CD14-positive monocyte (primary cell): ENCODE measurements around the gene RBM22. TPM values are rescaled to one million over a fixed set of nuclear protein-coding genes. Genes with fewer than 3 reads are reported as not detected.
A peak's percentile ranks its signal among the peaks of the same experiment; 100 is the strongest.

Experiments
- DNase-seq, 3 donors: peaks; one replicate each; pipeline ENCODE4 v3.0.0-alpha.2; 2011 to 2022
- H2AFZ ChIP-seq: 2 replicates; pipeline ENCODE4 v1.6.0; 2012; ENCODE audit warnings: mild to moderate bottlenecking, low read depth, low read length, inconsistent platforms; ENCODE audit not compliant: insufficient read depth, poor library complexity, severe bottlenecking
- H3K27ac ChIP-seq, 2 donors: 1 replicate in 1 of 2; 2 replicates in 1 of 2; pipeline ENCODE4 v1.5.1; 2012 to 2013; ENCODE audit warnings: low read length in 2 of 2, control low read depth in 1 of 2, inconsistent platforms in 1 of 2, low read depth in 1 of 2, mild to moderate bottlenecking in 1 of 2
- H3K27me3 ChIP-seq, 2 donors: one replicate each; pipeline versions ENCODE4 v1.6.0 to v1.6.1; 2011 to 2013; ENCODE audit warnings: low read length in 2 of 2; ENCODE audit not compliant: control insufficient read depth in 2 of 2, insufficient read depth in 2 of 2
- H3K36me3 ChIP-seq, 2 donors: replicated peaks in 1 of 2; 1 replicate in 1 of 2; 2 replicates in 1 of 2; pipeline versions ENCODE4 v1.5.1 to v1.6.1; 2012 to 2013; ENCODE audit warnings: low read length in 2 of 2, control low read depth in 1 of 2, inconsistent platforms in 1 of 2, mild to moderate bottlenecking in 1 of 2; ENCODE audit not compliant: insufficient read depth in 2 of 2, control insufficient read depth in 1 of 2
- H3K4me1 ChIP-seq, 2 donors: 1 replicate in 1 of 2; 2 replicates in 1 of 2; pipeline versions ENCODE4 v1.5.1 to v1.6.1; 2012 to 2013; ENCODE audit warnings: low read length in 2 of 2, control low read depth in 1 of 2, inconsistent platforms in 1 of 2, mild to moderate bottlenecking in 1 of 2, moderate library complexity in 1 of 2; ENCODE audit not compliant: insufficient read depth in 2 of 2, control insufficient read depth in 1 of 2
- H3K4me2 ChIP-seq: replicated peaks from 2 replicates; pipeline ENCODE3; 2012; ENCODE audit warnings: low read length, moderate library complexity, mild to moderate bottlenecking; ENCODE audit not compliant: poor library complexity, severe bottlenecking; ENCODE audit errors: extremely low read depth
- H3K4me3 ChIP-seq, 3 experiments: fragments of 200-600 bp in 1 of 3; sonication (generic) in 1 of 3; replicated peaks in 1 of 3; 1 replicate in 2 of 3; 2 replicates in 1 of 3; pipeline ENCODE4 v1.5.1; 2011 to 2013; ENCODE audit warnings: low read length in 3 of 3, mild to moderate bottlenecking in 3 of 3, control low read depth in 2 of 3, low read depth in 2 of 3, inconsistent platforms in 1 of 3, moderate library complexity in 1 of 3
- H3K79me2 ChIP-seq: 2 replicates; pipeline ENCODE4 v1.6.0; 2012; ENCODE audit warnings: mild to moderate bottlenecking, control low read depth, inconsistent platforms, low read length, moderate library complexity; ENCODE audit not compliant: insufficient read depth
- H3K9ac ChIP-seq: 2 replicates; pipeline ENCODE4 v1.6.0; 2017; ENCODE audit warnings: low read length, mild to moderate bottlenecking; ENCODE audit not compliant: insufficient read depth, poor library complexity, severe bottlenecking
- H3K9me3 ChIP-seq, 2 donors: replicated peaks in 1 of 2; 1 replicate in 1 of 2; 2 replicates in 1 of 2; pipeline versions ENCODE4 v1.5.1 to v1.6.1; 2012 to 2013; ENCODE audit warnings: low read length in 2 of 2, control low read depth in 1 of 2; ENCODE audit not compliant: control insufficient read depth in 1 of 2, insufficient read depth in 1 of 2
- H4K20me1 ChIP-seq: 2 replicates; pipeline ENCODE4 v1.6.0; 2012; ENCODE audit warnings: mild to moderate bottlenecking, low read length, control low read depth, moderate library complexity; ENCODE audit not compliant: insufficient read depth
- H3K27ac Mint-ChIP-seq, 7 donors: one replicate each; pipeline ENCODE4 v1.8.0; 2020; ENCODE audit warnings: mild to moderate bottlenecking in 7 of 7, mixed read lengths in 7 of 7, moderate library complexity in 6 of 7, inconsistent platforms in 2 of 7
- H3K27me3 Mint-ChIP-seq, 3 donors: one replicate each; pipeline ENCODE4 v1.8.0; 2021 to 2022; ENCODE audit warnings: low read depth in 3 of 3, mild to moderate bottlenecking in 3 of 3, mixed read lengths in 3 of 3, moderate library complexity in 3 of 3, inconsistent platforms in 1 of 3
- H3K36me3 Mint-ChIP-seq, 2 donors: one replicate each; pipeline ENCODE4 v1.8.0; 2020; ENCODE audit warnings: mixed read lengths in 2 of 2, inconsistent platforms in 1 of 2, mild to moderate bottlenecking in 1 of 2
- H3K4me1 Mint-ChIP-seq: one replicate; pipeline ENCODE4 v1.8.0; 2020; ENCODE audit warnings: mild to moderate bottlenecking, mixed read lengths
- H3K4me3 Mint-ChIP-seq, 2 donors: one replicate each; pipeline ENCODE4 v1.8.0; 2020; ENCODE audit warnings: mild to moderate bottlenecking in 2 of 2, mixed read lengths in 2 of 2, moderate library complexity in 1 of 2
- H3K9me3 Mint-ChIP-seq, 7 donors: one replicate each; pipeline ENCODE4 v1.8.0; 2020 to 2022; ENCODE audit warnings: mixed read lengths in 7 of 7, mild to moderate bottlenecking in 6 of 7, moderate library complexity in 6 of 7, inconsistent platforms in 2 of 7
- WGBS: methylation state at CpG from one replicate; pipeline ENCODE4 v1.1.5; 2013; ENCODE audit warnings: missing lambda C conversion rate; ENCODE audit not compliant: insufficient coverage; 5-methylcytosine and 5-hydroxymethylcytosine counted together
- intact Hi-C, 2 donors: fragments of 100-400 bp; cut with micrococcal nuclease; formaldehyde crosslinking; loops; one replicate each; pipeline versions ENCODE4 v1.15.0 to v1.15.1; 2023
- polyA plus RNA-seq, 3 donors: library from polyadenylated mRNA; depleted of rRNA in 1 of 3; unstranded in 2 of 3; stranded (reverse) in 1 of 3; fragments of 300-500 nt in 2 of 3; fragments of >200 nt in 1 of 3; fragmentation: Illumina TruSeq in 2 of 3; gene quantifications; 1 replicate in 2 of 3; 2 replicates in 1 of 3; pipeline ENCODE4 v1.2.3, GENCODE V29; 2012 to 2021
- TF ChIP-seq, protein P1 (sequence below): fragments of 200-600 bp; IDR thresholded peaks from one replicate; pipeline ENCODE4 v1.8.0; 2022; ENCODE audit warnings: antibody characterized with exemption, mild to moderate bottlenecking

Gene RBM22
- polyA plus RNA-seq, 3 donors = 37.9 to 68.4 (median 47.4) TPM

DNA sequence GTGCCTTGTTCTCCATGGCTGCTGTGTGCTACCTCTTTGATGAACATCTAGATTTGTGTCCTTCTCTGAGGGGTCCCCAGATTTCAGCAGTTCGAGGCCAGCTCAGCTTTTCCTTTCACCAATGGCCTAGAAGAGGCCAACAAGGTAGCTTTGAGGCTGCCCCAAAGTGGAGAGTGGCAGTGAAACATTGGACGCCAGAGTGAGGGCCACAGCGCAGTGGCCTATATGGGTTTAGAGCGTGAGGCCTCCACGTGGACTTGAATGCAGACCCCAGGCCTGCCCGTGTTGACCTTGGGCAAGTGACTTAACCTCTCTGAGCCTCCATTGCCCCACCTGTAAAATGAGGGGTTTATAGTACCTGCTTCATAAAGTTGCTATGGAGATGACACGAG is 28.0 kb downstream of the RBM22 start:
- Histone ChIP-seq H3K79me2 (no peaks in the 10 kb centered on the region), H3K4me3 (peak overlapping the region in 1 of 3 experiments; percentile 80), H3K9me3 (no peaks in the 10 kb centered on the region), H3K27me3 (peaks cover 7 to 16% of the 10 kb centered on the region in 2 donors), H3K27ac (no peak overlapping the region), H4K20me1 (no peaks in the 10 kb centered on the region), H2AFZ (peak overlapping the region; percentile 88), H3K4me2 (peak overlapping the region; percentile 88), H3K9ac (peak overlapping the region; percentile 37), H3K4me1 (peaks cover 33 to 36% of the 10 kb centered on the region in 2 donors), H3K36me3 (no peaks in the 10 kb centered on the region)
- Mint-ChIP-seq H3K27ac (peak overlapping the region in 1 of 7 donors; percentile 15), H3K4me1 (peaks cover 44% of the 10 kb centered on the region), H3K4me3 (peak overlapping the region; percentile 84 to 92), H3K9me3 (peaks cover 0 to 3% (median 0%) of the 10 kb centered on the region in 7 donors), H3K27me3 (peaks cover 15 to 22% (median 18%) of the 10 kb centered on the region in 3 donors), H3K36me3 (peaks cover 0 to 6% of the 10 kb centered on the region in 2 donors)
- no peak for DNase-seq
- TF ChIP-seq, protein P1, sequence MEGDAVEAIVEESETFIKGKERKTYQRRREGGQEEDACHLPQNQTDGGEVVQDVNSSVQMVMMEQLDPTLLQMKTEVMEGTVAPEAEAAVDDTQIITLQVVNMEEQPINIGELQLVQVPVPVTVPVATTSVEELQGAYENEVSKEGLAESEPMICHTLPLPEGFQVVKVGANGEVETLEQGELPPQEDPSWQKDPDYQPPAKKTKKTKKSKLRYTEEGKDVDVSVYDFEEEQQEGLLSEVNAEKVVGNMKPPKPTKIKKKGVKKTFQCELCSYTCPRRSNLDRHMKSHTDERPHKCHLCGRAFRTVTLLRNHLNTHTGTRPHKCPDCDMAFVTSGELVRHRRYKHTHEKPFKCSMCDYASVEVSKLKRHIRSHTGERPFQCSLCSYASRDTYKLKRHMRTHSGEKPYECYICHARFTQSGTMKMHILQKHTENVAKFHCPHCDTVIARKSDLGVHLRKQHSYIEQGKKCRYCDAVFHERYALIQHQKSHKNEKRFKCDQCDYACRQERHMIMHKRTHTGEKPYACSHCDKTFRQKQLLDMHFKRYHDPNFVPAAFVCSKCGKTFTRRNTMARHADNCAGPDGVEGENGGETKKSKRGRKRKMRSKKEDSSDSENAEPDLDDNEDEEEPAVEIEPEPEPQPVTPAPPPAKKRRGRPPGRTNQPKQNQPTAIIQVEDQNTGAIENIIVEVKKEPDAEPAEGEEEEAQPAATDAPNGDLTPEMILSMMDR = no peak
- intact Hi-C loops = no loop called here
- 30% methylated on average over 2 of the region's 7 CpGs for WGBS

DNA sequence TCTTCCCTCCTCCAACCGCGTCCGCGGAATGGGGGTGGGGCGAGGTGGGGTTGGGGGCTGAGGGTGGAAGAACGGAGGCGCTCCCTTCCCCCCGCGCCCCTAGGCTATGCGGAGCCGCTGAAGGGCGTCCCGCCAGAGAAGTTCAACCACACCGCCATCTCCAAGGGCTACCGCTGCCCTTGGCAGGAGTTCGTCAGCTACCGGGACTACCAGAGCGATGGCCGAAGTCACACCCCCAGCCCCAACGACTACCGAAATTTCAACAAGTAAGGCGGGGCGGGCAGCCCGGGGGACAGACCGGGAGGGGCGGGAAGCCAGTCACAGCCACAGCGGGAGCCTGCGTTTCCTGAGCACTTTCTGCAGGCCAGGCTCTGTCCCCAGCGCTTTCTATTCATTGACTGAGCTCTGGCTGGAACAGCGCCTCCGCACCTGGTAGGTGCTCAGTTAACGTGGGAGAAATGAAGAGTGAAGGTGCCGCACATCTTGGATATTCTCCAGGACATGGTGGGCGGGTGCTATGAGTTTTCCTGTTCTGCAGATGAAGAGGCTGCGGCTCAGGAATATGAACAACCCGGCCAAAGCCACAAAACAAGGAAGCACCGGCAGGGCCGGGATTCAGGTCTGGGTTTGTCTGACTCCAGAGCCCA is 28.5 kb downstream of the RBM22 start:
- Mint-ChIP-seq H3K4me1 (peaks cover 44% of the 10 kb centered on the region), H3K9me3 (peaks cover 0 to 3% (median 0%) of the 10 kb centered on the region in 7 donors), H3K27ac (peak overlapping the region in 1 of 7 donors; percentile 15), H3K36me3 (peaks cover 0 to 6% of the 10 kb centered on the region in 2 donors), H3K4me3 (peak overlapping the region; percentile 84 to 92), H3K27me3 (peaks cover 14 to 22% (median 18%) of the 10 kb centered on the region in 3 donors)
- H3K27ac ChIP-seq = no peak overlapping the region
- peaks cover 7 to 16% of the 10 kb centered on the region in 2 donors for H3K27me3 ChIP-seq
- peak; percentile 20 to 33 (median 29) for DNase-seq
- 0% methylated on average over 27 of the region's 38 CpGs for WGBS
- H3K4me2 ChIP-seq = peak overlapping the region; percentile 88
- no peaks in the 10 kb centered on the region for H3K79me2 ChIP-seq
- intact Hi-C loops = no loop called here
- peak overlapping the region; percentile 26 to 80 (median 47) for H3K4me3 ChIP-seq
- peak overlapping the region; percentile 88 for H2AFZ ChIP-seq
- TF ChIP-seq, protein P1 = no peak
- no peaks in the 10 kb centered on the region for H4K20me1 ChIP-seq
- H3K9me3 ChIP-seq = no peaks in the 10 kb centered on the region
- peaks cover 33 to 36% of the 10 kb centered on the region in 2 donors for H3K4me1 ChIP-seq
- no peaks in the 10 kb centered on the region for H3K36me3 ChIP-seq
- H3K9ac ChIP-seq = peak overlapping the region; percentile 37
